ENCODE data around the gene STOML3.
"Not testable (repeated sequence)": the region's sequence is repeated elsewhere in the genome, so short reads cannot be mapped to it uniquely, and the experiment has no call there.

The STOML3 gene

DNA sequence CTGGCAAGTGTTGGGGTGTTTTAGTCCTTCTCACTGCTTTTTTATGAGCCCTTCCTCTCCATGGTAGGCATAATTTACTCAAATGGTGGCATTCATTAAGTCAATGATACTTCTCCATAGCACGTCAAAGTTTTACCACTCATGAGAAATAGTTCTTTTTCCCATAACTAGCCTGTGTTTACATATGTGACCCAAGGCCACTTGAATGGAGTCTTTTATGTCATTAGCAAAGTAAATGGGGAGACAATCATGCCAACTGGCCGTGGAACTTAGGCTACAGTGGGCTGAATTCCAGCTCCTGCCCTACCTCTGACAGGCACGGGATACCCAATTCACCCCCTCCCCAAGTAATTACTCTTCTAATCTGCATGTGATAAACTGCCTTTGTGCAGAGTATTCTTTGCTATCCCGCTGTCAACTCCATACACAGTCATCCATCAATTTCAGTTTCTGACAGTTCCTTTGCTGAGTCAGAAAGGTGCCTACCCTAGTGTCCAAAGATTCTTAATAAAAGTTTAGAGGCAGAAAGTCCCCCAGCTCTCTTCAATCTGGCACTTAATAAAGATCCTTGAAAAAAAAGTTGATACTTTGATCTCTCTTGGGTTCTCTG lies 30.3 kb upstream of the STOML3 start:
- no peak for TF ChIP-seq ZFX (IDR thresholded peaks at IDR 0.05)

DNA sequence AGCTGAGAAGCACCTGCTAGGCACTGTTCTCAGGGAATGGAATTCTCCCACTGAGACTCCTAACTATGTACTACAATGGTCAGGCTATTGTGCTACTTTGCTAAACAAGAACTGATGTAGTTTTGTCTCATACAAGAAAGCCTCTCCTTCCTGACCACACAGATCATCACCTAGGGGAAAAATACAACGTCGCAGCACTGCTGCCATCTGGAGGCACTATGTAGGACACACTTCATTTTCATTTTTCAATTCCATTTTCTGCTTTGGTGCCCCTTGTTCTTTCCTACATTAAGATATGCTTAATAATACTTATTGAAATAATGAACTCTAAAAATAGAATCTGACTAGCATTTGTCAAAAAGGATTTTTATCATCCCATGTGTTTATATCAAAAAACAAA lies 26.2 kb upstream of the STOML3 start:
- TF ChIP-seq, protein P1, sequence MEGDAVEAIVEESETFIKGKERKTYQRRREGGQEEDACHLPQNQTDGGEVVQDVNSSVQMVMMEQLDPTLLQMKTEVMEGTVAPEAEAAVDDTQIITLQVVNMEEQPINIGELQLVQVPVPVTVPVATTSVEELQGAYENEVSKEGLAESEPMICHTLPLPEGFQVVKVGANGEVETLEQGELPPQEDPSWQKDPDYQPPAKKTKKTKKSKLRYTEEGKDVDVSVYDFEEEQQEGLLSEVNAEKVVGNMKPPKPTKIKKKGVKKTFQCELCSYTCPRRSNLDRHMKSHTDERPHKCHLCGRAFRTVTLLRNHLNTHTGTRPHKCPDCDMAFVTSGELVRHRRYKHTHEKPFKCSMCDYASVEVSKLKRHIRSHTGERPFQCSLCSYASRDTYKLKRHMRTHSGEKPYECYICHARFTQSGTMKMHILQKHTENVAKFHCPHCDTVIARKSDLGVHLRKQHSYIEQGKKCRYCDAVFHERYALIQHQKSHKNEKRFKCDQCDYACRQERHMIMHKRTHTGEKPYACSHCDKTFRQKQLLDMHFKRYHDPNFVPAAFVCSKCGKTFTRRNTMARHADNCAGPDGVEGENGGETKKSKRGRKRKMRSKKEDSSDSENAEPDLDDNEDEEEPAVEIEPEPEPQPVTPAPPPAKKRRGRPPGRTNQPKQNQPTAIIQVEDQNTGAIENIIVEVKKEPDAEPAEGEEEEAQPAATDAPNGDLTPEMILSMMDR (conservative IDR thresholded peaks at IDR 0.05): peak; percentile 58
- no peak for TF ChIP-seq ZFX (IDR thresholded peaks at IDR 0.05)
- no peak overlapping the region for H3K27ac ChIP-seq

More for the DNA sequence above, 30.3 kb upstream of the STOML3 start:
- no peak overlapping the region for H3K27ac ChIP-seq

DNA sequence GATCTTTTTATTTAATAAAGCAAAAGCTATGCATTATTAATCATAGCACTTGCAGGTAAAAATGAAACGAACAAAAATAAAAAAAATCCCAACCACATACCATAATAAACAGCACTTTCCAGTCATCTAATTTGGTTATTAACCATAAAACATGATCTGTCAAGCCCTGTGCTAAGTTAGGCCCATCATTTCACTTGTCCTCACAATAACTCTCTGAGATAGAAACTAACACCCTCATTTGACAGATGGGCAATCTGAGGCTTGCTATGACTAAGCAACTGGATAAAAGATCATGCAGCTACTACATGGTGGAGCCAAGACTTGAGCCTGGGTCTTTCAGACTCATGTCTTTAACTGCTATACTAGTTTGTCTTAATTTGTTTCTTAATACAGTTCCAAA lies 25.5 kb upstream of the STOML3 start:
- no peak overlapping the region for H3K27ac ChIP-seq
- TF ChIP-seq, protein P1 (conservative IDR thresholded peaks at IDR 0.05): no peak
- TF ChIP-seq ZFX (IDR thresholded peaks at IDR 0.05): no peak

DNA sequence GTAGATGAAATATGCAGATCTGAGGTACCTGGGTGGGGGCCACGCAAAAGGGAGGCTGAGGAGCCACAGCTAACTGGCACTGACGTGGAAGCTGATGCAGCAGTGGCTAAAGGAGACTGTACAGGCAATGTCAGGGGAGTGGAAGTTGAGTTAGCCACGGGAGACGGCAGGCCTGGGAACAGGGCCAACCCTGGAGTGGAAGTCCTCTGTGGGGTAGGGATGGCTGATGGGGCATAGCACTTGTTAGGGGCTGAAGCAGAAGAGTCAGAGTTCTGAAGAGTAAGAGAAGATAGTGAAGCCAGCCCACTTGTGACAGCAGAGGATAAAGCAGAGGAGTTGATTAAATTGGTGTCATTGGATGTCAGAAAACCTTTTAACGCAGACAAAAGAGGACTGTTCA lies 22.8 kb upstream of the STOML3 start:
- H3K27ac ChIP-seq: no peak overlapping the region
- TF ChIP-seq, protein P1 (conservative IDR thresholded peaks at IDR 0.05): no peak
- no peak for TF ChIP-seq ZFX (IDR thresholded peaks at IDR 0.05)

DNA sequence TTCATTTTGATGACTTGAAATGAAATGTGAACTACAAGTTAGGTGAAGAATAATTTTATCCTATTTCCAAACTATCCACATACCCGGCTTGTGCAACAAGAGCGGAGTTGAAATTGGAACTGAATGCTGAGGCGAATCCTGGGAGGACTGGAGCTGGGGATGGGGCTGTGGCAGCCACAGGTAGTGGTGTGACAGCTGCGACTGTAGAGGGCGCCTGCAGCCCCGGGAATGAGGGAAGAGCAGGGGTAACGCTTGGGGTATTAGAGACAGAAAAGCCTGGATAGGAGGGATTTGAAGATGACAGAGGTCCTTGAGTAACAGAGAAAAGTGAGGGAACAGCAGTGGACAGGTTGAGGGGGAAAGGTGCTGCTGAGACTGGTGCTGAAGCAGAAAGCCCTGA lies 22.0 kb upstream of the STOML3 start:
- TF ChIP-seq ZFX (IDR thresholded peaks at IDR 0.05): no peak
- TF ChIP-seq, protein P1 (conservative IDR thresholded peaks at IDR 0.05): peak; percentile 17; the same call in 1 of the 2 replicates
- no peak overlapping the region for H3K27ac ChIP-seq

DNA sequence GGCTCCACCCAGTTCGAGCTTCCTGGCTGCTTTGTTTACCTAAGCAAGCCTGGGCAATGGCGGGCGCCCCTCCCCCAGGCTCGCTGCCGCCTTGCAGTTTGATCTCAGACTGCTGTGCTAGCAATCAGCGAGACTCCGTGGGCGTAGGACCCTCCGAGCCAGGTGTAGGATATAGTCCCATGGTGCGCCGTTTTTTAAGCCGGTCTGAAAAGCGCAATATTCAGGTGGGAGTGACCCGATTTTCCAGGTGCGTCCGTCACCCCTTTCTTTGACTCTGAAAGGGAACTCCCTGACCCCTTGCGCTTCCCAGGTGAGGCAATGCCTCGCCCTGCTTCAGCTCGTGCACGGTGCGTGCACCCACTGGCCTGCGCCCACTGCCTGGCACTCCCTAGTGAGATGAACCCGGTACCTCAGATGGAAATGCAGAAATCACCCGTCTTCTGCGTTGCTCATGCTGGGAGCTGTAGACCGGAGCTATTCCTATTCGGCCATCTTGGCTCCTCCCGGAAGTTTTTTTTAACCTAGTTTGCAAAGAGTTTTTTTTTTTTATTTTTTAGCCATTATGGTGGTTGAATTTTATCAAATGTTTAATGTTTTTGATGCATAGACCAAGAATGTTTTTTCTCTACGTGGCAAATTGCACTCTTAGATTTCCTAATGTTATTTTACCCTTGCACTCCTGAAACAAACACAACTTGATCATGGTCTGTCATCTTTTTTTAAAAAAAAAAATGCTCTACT lies 15.9 kb upstream of the STOML3 start:
- H3K27ac ChIP-seq: not testable (repeated sequence)

DNA sequence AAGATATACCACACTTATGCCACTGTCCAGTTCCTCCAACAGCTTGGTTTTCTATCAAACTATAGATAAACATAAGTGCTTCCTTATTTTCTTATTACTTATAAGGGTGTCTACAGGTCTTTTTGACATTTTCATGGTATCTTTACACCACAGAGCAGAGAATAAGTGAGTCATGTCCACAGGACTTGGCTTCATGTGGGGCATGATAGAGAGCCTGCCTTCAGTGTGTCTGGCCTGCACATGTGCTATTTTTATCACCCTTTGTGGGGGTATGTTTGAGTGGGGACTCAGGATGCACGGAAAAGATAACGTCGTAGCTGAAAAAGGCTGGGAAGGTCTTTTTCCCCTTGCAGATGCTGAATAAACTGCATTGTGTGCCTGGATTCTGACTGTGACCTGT lies 8.1 kb upstream of the STOML3 start:
- no peak overlapping the region for H3K27ac ChIP-seq
- TF ChIP-seq, protein P1 (conservative IDR thresholded peaks at IDR 0.05): no peak
- TF ChIP-seq ZFX (IDR thresholded peaks at IDR 0.05): no peak

DNA sequence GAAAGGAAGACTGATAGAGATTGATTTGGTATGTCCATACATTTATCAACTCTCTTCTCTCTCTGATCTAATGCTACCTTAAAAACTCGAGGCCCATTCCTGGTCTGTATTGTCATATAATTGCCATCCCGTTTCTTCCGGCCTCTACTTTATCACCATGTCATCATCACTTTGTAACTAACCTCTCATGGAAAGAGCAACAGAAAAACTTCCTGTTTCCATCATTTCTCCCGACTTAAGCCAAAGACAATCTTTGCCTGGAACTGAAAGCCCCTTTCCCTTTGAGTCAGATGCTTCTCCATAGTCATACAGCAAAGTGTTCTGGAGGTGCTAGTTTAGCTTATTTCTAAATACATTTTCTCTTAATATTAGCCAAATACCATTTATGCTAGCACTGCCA lies 2.8 kb upstream of the STOML3 start:
- no peak overlapping the region for H3K27ac ChIP-seq
- TF ChIP-seq, protein P1 (conservative IDR thresholded peaks at IDR 0.05): no peak
- no peak for TF ChIP-seq ZFX (IDR thresholded peaks at IDR 0.05)
